Suppressor macrophage (primary cell): Measurements from ENCODE around the gene TMPRSS2.

ENCODE experiments used
- DNase-seq, 4 experiments: peaks; one replicate each; pipeline ENCODE4 v3.0.0-alpha.2; 2020 to 2022

Gene TMPRSS2

GRCh38 chr21:41509145-41509496, 1.2 kb upstream of the TMPRSS2 start:
- DNase-seq = no peak

GRCh38 chr21:41508415-41509144, 622 bp upstream of the TMPRSS2 start:
- no peak for DNase-seq

- DNase-seq = no peak
Measured at GRCh38 chr21:41506611-41507520, 1.1 kb downstream of the TMPRSS2 start.

GRCh38 chr21:41506005-41506594, 1.9 kb downstream of the TMPRSS2 start:
- no peak for DNase-seq

- DNase-seq = no peak
Measured at GRCh38 chr21:41504030-41504429, 3.9 kb downstream of the TMPRSS2 start.

- DNase-seq = no peak
Measured at GRCh38 chr21:41503331-41503730, 4.6 kb downstream of the TMPRSS2 start.

GRCh38 chr21:41501919-41502318, 6.0 kb downstream of the TMPRSS2 start:
- DNase-seq = no peak

- DNase-seq = no peak
Measured at GRCh38 chr21:41500931-41501381, 7.0 kb downstream of the TMPRSS2 start.

GRCh38 chr21:41500363-41500762, 7.6 kb downstream of the TMPRSS2 start:
- no peak for DNase-seq

GRCh38 chr21:41499920-41500319, 8.0 kb downstream of the TMPRSS2 start:
- no peak for DNase-seq

- DNase-seq = no peak
Measured at GRCh38 chr21:41497788-41498187, 10.2 kb downstream of the TMPRSS2 start.

GRCh38 chr21:41497008-41497407, 10.9 kb downstream of the TMPRSS2 start:
- DNase-seq = no peak

GRCh38 chr21:41494242-41494641, 13.7 kb downstream of the TMPRSS2 start:
- DNase-seq = no peak

GRCh38 chr21:41491412-41491811, 16.5 kb downstream of the TMPRSS2 start:
- no peak for DNase-seq

GRCh38 chr21:41490330-41490729, 17.6 kb downstream of the TMPRSS2 start:
- no peak for DNase-seq

GRCh38 chr21:41489329-41489728, 18.6 kb downstream of the TMPRSS2 start:
- DNase-seq = no peak

- DNase-seq = no peak
Measured at GRCh38 chr21:41488080-41488479, 19.9 kb downstream of the TMPRSS2 start.

- DNase-seq = no peak
Measured at GRCh38 chr21:41487082-41487481, 20.9 kb downstream of the TMPRSS2 start.

- DNase-seq = no peak
Measured at GRCh38 chr21:41483973-41484372, 24.0 kb downstream of the TMPRSS2 start.

- DNase-seq = no peak
Measured at GRCh38 chr21:41483415-41483814, 24.5 kb downstream of the TMPRSS2 start.

GRCh38 chr21:41482980-41483379, 25.0 kb downstream of the TMPRSS2 start:
- no peak for DNase-seq

- DNase-seq = no peak
Measured at GRCh38 chr21:41482301-41482700, 25.7 kb downstream of the TMPRSS2 start.

- DNase-seq = no peak
Measured at GRCh38 chr21:41481191-41481590, 26.8 kb downstream of the TMPRSS2 start.
